ENCODE measurements around the gene CFP. TPM values are rescaled to one million over a fixed set of nuclear protein-coding genes. Genes with fewer than 3 reads are reported as not detected.
"Not testable (repeated sequence)": the region's sequence is repeated elsewhere in the genome, so short reads cannot be mapped to it uniquely, and the experiment has no call there.

The CFP gene
- total RNA-seq, 1 donor from 2014 or later = 2.1 TPM

DNA sequence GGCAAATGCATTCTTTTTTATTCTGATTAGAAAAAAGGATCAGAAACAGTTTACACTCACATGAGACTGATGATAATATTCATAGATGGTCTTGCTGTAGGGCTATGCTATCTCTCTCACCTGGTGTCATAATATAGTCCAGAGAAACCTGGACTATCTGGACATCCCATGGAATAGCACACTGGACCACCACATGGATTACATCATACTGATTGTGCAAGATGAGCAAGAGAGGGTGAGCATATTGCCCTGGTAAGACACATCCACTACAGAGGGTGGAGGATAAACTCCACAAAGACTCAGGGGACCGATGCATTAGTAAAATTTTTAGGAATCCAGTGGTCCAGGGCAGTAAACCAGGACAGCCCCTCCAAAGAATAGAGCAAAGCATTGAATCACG lies 18.2 kb downstream of the CFP start:
- intact Hi-C loops (cut with micrococcal nuclease) = no loop called here
- no peak for ATAC-seq

DNA sequence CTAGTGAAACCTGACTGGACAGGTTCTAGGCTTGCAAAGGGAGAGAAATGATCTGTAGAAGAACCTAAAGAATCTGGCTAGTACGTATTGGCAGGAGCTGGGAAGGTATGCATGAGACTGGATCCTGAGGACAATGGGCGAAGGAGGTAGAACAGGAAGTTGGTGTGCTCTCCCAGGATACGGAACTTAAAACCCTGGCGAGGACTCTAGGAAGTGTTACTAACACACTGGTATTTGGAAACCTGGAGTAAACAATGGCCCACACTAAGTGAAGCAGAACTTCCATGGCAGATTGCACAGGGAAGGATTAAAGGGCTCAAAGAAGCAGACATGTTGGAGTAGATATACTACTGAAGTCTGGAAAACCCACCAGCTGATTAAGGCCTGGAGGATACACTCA lies 19.2 kb downstream of the CFP start:
- ATAC-seq = no peak
- intact Hi-C loops (cut with micrococcal nuclease) = no loop called here
- DNase-seq = no peak

More for the DNA sequence above, 18.2 kb downstream of the CFP start:
- no peak for DNase-seq

DNA sequence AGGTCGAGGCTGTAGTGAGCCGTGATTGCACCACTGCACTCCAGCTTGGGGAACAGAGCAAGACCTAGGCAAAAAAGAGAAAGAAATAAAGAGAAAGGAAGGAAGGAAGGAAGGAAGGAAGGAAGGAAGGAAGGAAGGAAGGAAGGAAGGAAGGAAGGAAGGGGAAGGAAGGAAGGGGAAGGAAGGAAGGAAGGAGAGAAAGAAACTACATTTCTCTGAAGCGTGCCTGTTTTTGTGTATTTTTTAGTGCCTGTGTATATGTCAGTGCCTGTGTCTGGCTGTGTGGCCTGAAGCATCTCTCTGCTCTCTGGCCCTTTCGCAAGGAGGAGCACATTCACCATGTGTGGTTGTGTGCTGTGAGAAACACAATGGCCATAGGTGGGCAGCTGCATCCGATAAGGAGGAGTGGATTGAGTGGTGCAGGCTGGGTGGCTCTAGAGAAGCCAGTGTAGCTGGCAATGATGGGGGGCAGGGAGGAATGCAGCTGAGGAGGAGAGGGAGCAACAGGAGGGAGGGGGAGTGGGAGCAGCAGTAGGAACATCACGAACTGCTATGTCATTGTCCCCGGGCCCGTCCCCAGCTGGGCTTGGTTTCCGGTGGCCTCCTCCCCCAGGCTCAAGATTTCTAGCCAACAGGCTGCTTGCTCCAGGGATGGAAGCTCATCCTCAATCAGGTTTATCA lies 21.5 kb downstream of the CFP start:
- ATAC-seq (no peak), DNase-seq (no peak)
- intact Hi-C loops (cut with micrococcal nuclease) = no loop called here

DNA sequence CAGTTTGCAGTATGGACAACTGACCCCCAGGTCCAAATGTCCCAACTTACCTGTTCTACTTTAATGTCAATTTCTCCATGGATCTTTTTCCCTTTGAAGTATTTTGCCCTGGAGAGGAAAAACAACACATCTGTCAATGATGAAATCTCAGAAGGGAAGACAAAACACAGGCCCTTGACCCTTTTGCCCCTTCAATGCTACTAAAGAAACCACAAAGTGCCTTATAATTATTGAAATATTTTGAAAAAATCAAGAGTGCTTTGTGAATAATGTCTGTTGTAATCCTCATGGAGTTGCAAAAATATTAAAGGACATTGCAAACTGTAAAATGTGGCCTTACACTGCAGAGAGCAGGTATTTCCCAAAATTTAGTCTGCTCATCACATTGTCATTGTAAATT lies 22.6 kb downstream of the CFP start:
- ATAC-seq = no peak
- intact Hi-C loops (cut with micrococcal nuclease) = no loop called here

DNA sequence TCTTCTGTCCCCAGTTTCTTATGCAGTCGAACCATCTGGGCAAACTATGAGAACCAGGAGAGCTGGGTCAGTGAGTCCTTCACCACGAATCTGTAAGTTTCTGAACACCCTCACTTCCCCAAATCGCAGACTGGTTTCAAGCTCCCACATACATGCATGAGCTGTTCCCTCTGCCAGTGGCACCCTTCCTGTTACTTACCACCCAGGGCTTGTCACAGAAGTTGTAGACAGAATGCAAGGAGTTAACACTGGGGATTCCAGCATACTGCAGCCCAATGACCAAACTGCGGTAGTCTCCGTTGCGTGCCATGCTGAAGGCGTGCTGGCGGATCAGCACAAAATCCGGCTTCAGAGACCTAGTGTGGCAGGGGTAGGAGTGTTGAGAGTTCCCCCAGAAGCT lies 24.7 kb downstream of the CFP start:
- intact Hi-C loops (cut with micrococcal nuclease) = no loop called here
- ATAC-seq = no peak
- no peak for DNase-seq

More for the DNA sequence above, 22.6 kb downstream of the CFP start:
- DNase-seq = no peak

DNA sequence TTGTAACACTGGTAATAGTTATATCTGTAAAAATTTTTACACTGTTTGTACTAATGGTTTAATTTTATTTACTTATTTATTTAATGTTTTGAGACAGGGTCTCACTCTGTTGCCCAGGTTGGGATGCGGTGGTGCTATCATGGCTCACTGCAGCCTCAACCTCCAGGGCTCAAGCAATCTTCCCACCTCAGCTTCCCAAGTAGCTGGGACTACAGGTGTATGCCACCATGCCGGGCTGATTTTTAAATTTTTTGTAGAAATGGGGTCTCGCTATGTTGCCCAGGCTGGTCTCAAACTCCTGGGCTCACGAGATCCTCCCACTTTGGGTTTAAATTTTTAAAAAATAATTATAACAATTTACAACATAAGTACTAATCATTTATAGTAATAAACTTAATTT lies 26.6 kb downstream of the CFP start:
- intact Hi-C loops (cut with micrococcal nuclease); ATAC-seq; DNase-seq: not testable (repeated sequence)

DNA sequence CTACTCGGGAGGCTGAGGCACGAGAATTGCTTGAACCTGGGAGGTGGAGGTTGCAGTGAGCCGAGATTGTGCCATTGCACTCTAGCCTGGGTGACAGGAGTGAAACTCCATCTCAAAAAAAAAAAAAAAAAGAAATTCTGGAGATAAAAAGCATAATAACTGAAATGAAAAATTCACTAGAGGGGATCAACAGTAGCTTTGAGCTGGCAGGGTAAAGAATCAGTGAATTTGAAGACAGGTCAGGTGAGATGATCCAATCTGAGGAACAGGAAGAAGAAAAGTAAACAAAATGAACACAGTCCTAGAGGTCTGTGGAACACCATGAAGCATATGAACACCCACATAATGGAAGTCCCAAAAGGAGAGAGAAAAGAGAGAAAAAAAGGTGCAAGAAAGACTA lies 32.5 kb downstream of the CFP start:
- intact Hi-C loops (cut with micrococcal nuclease) = no loop called here
- DNase-seq = no peak
- no peak for ATAC-seq

DNA sequence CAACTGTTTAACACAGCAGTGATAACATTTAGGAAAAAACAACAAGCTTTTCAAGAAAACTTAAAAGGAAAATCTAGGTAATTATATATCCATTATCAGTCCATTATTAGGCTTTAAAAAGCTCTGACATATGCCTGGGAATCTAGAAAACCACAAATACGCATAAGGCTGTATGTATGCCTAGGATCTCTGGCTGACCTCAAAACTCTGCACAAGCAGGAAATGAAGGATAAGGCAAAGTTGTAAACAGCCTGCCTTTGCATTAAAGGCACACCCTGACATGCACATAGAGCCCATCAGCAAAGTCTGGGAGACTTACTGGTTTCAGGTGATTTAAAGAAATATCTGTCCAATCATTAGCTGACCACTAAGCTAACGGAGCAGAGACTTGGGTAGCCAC lies 33.5 kb downstream of the CFP start:
- ATAC-seq = no peak
- DNase-seq = no peak
- intact Hi-C loops (cut with micrococcal nuclease) = no loop called here

DNA sequence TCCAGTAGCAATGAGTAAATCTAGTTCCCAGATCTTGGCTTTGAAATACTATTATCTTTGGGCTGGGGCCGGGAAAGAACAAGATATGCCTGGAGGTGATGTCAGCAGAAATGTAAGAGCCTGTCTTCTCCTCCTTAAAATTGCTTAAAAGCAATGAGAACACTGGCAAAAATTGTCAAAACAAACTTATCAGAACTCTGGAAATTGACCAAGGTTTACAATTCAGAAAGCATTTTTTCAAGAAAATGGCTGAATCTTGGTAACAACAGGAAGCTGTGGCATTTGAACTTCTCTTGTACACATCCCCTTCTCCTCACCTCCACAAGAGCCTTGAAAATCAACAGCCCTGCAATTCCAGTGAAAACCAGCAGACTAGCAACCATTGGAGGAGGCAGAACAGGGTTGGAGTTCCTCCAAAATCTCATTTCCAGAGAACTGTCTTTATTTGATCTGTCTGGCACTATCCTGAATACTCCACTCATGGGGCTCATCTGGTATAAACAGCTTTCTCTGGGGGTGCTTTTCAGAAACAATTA lies 33.9 kb downstream of the CFP start:
- intact Hi-C loops (cut with micrococcal nuclease) = no loop called here
- ATAC-seq (peak; percentile 87), DNase-seq (no peak)

DNA sequence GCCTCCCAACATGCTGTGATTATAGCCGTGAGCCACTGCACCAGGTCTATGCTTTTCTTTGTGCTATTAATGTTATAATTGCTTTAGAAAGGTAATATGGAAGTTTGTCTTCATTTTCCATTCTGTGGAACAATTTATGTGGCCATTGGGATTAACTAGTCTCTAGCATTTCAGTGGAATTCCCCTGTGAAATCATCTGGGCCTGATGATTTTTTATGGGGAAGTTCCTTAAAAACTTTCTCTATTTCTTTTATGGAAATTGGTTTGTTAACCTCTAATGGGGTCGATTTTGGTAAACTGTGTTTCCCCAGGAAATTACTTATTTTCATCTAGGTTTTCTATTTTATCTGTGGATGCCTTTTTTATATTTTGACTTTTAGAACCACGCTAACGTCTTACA lies 36.2 kb downstream of the CFP start:
- ATAC-seq = no peak
- intact Hi-C loops (cut with micrococcal nuclease) = no loop called here
- no peak for DNase-seq

DNA sequence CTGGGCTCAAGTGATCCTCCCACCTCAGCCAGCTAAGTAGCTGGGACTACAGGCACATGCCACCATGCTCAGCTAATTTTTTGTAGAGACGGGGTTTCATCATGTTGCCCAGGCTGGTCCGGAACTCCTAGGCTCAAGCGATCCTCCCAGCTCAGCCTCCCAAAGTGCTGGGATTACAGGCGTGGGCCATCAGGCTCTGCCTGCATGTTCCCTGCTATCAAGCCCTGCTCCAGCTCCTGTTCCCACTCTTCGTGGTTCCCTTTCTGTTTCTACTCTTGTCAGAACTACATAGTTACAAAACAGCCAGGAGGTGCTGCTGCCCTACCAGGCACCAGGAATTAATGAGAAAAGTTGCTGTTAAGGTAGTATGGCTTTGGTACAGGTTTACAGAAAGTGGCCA lies 38.7 kb downstream of the CFP start:
- ATAC-seq (no peak), DNase-seq (no peak)
- intact Hi-C loops (cut with micrococcal nuclease) = no loop called here

DNA sequence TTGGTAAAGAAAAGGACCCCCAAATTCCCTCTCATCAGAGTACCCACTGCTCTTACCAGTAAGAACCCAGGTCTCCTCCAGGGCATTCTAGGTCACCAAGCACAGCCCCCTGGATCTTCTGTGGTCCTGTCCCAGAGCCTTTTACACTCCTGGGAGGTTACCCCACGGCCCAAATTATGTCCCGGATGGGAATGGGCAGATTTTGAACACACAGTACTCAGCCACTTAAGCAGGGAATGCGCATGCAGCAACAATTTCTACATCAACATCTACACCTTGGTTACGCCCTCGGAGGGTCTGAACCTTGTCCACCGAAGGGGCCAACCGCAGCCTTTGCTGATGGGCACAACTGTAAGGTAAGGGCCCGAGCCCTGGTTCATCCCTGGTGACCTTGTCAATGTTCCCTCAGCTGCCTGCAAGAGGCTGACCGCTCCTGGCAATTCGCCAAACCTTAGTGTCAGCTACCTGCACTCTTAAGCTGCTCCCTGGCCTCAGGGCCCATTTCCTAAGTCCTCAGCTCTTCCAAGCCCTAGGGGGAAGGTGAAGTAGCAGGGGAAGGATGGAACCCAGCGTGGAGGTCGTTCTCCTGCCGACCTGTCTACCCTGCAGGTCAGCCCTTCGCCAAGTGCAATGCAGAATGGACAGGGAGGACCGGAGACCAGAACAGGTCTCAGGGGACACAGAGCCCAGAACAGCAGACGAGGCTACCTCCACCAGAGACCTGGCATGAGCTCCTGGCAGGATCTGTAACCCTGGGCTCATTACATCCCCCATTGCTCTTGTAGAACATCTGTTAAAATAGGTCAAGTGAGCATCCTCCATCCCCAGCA lies 41.6 kb downstream of the CFP start:
- ATAC-seq (no peak), DNase-seq (no peak)
- intact Hi-C loops (cut with micrococcal nuclease) = no loop called here

DNA sequence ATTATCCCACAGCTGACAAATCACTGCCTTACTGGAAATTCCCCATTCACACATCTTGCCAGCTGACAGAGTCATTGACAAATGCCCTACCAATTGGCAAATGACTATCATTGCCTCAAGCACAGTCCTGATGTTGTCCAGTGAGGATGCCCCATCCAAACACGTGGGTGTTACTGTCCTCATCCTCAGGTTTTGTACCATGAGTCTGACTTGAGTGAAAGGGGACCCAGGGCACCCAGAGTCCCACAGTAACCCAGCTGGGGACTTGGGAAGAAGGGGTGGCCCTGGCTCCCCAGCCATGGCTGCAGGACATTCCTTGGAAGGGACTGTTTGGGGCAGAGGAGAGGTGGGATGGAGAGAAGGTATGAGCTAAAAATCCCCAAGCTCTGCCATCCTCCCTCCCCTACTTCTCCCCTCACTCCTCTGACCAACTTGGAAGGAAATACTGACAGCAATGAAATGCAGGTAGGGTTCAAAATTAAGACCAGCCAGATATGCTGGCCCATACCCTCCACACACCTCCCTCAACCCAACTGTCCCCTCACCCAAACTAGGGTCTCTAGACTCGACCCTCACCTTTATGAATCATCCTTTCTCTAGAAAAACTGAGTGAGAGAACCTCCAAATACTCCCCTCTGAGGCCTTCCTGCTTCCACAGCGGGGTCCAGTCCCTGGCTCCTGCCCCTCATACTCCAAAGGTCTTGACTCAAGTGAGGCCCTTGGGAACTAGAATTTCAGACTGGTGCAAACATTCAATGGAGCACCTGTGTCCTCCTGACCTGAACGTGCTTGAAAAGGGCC lies 42.4 kb downstream of the CFP start:
- DNase-seq = no peak
- intact Hi-C loops (cut with micrococcal nuclease) = no loop called here
- ATAC-seq = no peak

DNA sequence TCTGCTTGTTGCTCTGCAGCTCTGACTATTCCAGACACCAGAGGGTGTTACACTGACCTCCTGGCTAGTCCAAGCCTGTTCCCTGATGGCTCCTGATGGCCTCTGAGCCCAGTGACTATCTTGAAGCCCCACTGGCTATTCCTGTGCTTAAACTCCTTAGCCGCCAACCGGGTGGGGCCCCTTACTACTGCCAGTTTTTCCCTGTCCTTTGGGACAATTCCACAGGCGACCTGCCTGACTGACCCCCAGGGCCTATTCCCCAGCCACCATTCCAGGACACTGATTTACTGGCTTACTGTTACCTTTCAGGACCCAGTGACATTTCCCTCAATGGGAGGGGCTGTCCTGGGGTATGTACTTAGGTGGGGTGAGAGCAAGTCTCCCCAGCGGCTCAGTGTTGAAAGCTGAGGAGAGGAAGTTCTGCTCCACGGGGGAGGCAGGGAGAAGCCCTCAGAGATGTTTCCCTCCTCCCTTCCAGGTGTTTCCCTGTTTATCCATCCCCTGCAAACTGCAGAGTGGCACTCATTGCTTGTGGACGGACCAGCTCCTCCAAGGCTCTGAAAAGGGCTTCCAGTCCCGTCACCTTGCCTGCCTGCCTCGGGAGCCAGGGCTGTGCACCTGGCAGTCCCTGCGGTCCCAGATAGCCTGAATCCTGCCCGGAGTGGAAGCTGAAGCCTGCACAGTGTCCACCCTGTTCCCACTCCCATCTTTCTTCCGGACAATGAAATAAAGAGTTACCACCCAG lies 43.5 kb downstream of the CFP start:
- DNase-seq (no peak), ATAC-seq (no peak)
- intact Hi-C loops (cut with micrococcal nuclease) = no loop called here

DNA sequence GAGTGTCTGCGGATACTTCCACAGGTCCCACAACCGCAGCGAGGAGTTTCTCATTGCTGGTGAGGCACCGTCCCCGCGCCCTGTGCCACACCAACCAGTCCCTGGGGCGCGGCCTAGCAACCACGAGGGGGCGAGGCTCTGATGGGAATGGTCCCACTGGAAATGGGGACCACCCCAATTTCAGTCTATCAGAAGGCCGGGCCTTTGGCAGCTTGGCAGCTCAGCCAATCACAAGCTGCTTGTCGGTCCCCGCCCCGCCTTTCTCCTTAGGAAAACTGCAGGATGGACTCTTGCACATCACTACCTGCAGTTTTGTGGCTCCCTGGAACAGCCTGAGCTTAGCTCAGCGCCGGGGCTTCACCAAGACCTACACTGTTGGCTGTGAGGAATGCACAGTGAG lies 44.5 kb downstream of the CFP start:
- ATAC-seq (no peak), DNase-seq (no peak)
- intact Hi-C loops (cut with micrococcal nuclease) = no loop called here

DNA sequence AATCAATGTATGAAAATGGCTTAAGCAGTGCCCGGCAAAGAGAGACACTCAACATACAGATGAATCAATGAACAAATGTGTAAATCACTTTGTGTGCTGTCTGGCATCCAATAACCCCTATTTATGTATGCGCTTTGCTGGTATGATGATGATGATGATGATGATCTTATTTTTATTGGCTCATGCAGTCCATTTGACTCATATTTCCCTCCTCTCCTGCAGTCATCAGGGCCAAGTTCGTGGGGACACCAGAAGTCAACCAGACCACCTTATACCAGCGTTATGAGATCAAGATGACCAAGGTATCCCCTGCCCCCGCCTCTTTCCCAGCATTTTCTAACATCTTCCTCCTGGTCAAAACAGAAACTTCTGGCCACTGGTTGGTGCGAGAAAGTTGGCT lies 45.0 kb downstream of the CFP start:
- DNase-seq (no peak), ATAC-seq (no peak)
- intact Hi-C loops (cut with micrococcal nuclease) = no loop called here

DNA sequence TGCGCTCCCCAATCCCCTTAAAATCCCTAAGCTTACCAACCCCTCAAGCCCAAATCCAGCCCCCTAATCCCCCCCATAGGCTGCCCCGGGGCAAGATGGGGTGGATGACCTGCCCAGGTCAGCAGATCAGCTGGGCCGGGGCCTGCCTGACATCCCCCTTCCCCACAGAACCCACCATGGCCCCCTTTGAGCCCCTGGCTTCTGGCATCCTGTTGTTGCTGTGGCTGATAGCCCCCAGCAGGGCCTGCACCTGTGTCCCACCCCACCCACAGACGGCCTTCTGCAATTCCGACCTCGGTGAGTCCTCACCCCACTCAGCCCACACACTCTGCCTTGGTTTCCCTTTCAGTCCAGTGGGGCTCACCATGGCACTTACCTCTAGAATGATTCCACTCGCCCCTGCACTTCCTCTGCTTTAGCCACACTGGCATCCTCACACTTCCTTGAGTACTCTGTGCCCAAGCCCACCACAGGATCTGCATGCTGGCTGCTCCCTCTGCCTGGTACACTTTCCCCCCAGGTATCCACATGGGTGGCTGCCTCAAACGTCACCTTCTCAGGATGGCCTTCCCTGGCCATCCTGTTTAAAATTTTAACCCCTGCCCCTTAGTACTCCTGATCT lies 46.4 kb downstream of the CFP start:
- no peak for ATAC-seq
- intact Hi-C loops (cut with micrococcal nuclease) = no loop called here
- DNase-seq = no peak

DNA sequence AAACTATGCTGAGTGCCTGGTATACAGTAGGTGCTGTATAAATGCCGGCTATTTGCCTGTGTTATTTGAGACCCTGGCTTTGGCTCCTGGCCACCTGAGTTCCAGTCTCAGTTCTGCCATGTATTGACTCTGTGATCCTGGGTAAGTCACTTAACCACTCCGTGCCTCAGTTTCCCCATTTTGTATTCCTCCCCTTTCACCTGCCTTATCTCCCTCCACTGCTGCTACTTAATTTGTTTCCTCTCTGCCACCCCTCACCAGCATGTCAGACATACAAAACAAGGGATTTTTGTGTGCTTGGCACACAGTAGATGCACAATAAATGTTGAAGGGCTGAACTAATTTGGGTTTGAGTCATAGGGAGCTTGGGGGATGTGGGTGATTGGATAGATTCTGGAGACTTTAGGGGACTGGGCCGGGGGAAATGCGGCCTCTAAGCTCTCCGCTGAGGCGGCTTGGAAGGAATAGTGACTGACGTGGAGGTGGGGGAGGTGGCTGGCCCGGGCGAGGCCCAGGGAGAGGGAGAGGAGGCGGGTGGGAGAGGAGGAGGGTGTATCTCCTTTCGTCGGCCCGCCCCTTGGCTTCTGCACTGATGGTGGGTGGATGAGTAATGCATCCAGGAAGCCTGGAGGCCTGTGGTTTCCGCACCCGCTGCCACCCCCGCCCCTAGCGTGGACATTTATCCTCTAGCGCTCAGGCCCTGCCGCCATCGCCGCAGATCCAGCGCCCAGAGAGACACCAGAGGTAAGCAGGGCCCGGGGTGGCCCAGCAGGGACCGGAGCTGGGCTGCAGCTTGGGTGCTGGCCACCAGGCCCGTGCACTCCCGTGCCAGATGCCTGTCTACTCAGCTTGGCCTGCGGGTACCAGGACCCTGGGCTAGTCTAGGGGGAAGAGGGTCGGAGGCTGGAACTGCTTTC lies 47.7 kb downstream of the CFP start, which contains the start of gene TIMP1:
TSS of gene TIMP1 (plus strand) at position 706 of the 917 bp plus-strand sequence. CDS start 980 bp downstream, outside the sequence.
- ATAC-seq (peak; percentile 97), DNase-seq (peak; percentile 89)
- intact Hi-C loops (cut with micrococcal nuclease) = no loop called here

Data from left ventricle myocardium superior (tissue), 1 donor.